KOPT-K1 (cell line): ENCODE results near the gene TMEM123.
A peak's percentile ranks its signal among the peaks of the same experiment; 100 is the strongest.
"Not testable (repeated sequence)": the region's sequence is repeated elsewhere in the genome, so short reads cannot be mapped to it uniquely, and the experiment has no call there.

Experiments
- H3K27ac ChIP-seq: fragments of 200-600 bp; sonication (generic); 2 replicates; pipeline ENCODE4 v1.5.1; 2016; ENCODE audit warnings: antibody characterized with exemption, mild to moderate bottlenecking, low read depth, low read length; ENCODE audit not compliant: poor library complexity, severe bottlenecking
- H3K36me3 ChIP-seq: fragments of 200-600 bp; sonication (generic); 2 replicates; pipeline ENCODE4 v1.5.1; 2017; ENCODE audit warnings: antibody characterized with exemption, mild to moderate bottlenecking, low read length, moderate library complexity; ENCODE audit not compliant: insufficient read depth
- H3K9me3 ChIP-seq: fragments of 200-600 bp; sonication (generic); 2 replicates; pipeline ENCODE4 v1.5.1; 2017; ENCODE audit warnings: antibody characterized with exemption, low read length, mild to moderate bottlenecking; ENCODE audit not compliant: insufficient read depth, poor library complexity, severe bottlenecking

TMEM123 gene

DNA sequence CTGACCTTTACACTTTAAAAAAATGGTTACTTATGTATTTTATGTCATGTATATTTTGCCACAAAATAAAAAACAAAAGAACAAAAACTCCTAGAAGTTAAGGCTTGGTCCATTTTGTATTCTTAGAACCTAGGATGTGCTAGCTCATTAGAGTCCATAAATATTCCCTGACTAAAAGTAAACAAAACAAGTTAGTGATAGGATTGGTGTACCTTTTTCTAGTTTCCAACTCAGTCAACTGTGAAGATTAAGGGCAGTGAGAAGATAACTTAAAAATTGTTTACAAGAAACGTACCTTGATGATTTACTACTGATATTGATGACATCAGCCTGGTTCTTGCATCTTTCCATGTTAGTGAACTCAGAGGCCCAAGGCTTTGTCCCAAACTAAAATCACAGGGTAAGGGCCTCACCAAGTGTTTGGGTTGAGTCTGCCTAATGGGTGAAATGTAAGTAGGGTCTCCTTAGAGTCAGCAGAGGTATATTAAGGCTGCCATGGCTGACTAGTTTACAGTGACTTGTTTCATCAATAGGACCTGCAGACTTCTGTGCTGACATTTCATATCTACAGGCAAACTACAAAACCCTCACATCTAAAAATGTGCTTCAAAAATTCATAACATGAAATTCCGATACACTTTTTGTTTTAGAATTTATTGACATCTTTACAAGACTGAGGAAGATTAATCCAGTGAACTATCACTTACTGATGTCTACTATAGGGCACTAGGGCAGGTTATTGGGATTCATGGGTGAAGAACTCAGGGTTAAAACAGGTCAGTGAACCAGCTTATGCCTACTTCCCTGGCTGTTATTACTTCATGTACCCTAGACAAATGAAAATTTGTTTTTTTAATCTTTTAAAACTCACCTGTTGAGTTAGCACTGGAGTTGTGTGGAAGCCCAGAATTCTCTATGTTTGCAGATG, 4.4 kb downstream of the TMEM123 start:
- peak overlapping the region; percentile 86 for H3K27ac ChIP-seq
- H3K36me3 ChIP-seq: peaks cover 52% of the 10 kb centered on the region

DNA sequence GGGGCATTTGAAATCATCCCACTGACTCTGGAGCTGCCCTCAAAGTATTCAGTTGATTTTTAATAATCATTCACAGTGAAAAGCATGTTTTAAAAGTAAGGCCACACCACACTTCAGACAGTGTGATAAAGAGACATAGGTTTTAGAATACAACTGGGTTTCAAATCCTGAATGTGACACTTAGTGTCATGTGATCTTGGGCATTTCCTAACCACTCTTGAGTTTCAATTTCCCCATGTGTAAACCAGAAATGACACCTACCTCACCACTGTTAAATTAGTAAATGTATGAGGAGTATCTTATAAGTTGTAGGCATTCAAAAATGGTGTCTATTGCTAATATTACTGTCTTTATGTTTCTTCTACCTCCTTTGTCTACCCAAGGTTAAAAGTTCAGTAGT, 5.4 kb downstream of the TMEM123 start:
- Histone ChIP-seq H3K27ac (no peak overlapping the region), H3K9me3 (peaks cover 9% of the 10 kb centered on the region), H3K36me3 (peaks cover 52% of the 10 kb centered on the region)

More for the DNA sequence above, 4.4 kb downstream of the TMEM123 start:
- peaks cover 9% of the 10 kb centered on the region for H3K9me3 ChIP-seq

DNA sequence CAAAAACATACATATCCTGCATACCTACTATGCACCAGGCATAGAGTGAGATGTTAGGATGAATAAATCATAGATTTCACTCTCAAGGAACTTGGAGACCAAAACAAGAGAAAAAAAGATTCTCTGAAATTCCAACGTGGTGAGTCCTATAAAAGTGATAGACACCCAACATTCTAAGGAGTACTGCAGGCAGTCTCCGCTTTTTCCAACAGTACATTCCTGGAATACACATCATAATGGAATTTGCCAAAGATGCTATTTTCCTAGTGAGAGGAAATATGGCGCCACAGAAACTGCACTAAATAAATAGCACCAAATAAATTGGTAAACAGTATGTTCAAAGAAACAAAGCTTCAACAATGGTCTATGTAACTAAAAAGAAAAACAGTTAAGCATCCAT, 6.0 kb downstream of the TMEM123 start:
- peaks cover 52% of the 10 kb centered on the region for H3K36me3 ChIP-seq
- peaks cover 9% of the 10 kb centered on the region for H3K9me3 ChIP-seq
- H3K27ac ChIP-seq: no peak overlapping the region

DNA sequence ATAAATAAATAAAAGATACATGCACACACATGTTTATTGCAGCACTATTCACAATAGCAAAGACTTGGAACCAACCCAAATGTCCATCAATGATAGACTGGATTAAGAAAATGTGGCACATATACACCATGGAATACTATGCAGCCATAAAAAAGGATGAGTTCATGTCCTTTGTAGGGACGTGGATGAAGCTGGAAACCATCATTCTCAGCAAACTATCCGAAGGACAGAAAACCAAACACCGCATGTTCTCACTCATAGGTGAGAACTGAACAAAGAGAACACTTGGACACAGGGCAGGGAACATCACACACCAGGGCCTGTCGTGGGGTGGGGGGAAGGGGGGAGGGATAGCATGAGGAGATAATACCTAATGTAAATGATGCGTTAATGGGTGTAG, 7.9 kb downstream of the TMEM123 start:
- H3K9me3 ChIP-seq, H3K27ac ChIP-seq: not testable (repeated sequence)
- peaks cover 52% of the 10 kb centered on the region for H3K36me3 ChIP-seq

DNA sequence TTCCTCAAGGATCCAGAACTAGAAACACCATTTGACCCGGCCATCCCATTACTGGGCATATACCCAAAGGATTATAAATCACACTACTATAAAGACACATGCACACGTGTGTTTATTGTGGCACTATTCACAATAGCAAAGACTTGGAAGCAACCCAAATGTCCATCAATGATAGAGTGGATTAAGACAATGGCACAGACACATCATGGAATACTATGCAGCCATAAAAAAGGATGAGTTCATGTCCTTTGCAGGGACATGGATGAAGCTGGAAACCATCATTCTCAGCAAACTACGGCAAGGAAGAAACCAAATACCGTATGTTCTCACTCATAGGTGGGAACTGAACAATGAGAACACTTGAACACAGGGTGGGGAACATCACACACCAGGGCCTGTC, 8.4 kb downstream of the TMEM123 start:
- H3K36me3 ChIP-seq: peaks cover 52% of the 10 kb centered on the region
- H3K27ac ChIP-seq, H3K9me3 ChIP-seq: not testable (repeated sequence)

DNA sequence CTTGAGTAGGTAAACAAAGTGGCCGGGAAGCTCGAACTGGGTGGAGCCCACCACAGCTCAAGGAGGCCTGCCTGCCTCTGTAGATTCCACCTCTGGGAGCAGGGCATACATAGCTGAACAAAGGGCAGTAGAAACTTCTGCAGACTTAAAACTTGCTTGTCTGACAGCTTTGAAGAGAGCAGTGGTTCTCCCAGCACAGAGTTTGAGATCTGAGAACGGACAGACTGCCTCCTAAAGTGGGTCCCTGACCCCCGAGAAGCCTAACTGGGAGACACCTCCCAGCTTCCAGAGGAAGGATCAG, 13.6 kb downstream of the TMEM123 start:
- Histone ChIP-seq H3K9me3 (peaks cover 28% of the 10 kb centered on the region), H3K36me3 (peaks cover 52% of the 10 kb centered on the region)
- not testable (repeated sequence) for H3K27ac ChIP-seq

DNA sequence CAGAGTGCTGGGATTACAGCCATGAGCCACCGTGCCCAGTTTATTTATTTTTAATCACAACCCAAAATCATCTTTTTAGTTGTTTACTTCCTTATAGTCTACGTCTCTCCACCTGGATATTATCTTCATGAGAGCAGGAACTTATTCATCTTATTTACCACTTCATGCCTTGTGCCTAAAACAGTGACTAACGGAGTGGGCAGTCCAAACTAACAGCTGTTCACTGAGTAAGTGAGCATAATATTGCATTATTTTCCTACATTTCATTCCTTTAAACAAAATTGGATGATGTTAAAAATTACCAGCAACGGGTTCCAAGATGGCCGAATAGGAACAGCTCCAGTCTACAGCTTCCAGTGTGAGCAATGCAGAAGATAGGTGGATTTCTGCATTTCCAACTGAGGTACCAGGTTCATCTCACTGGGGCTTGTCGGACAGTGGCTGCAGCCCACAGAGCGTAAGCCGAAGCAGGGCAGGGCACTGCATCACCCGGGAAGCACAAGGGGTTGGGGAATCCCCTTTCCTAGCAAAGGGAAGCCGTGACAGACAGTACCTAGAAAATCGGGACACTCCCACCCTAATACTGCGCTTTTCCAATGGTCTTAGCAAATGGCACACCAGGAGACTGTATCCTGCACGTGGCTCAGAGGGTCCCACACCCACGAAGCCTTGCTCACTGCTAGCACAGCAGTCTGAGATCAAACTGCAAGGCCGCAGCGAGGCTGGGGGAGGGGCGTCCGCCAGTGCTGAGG, 14.1 kb downstream of the TMEM123 start:
- H3K9me3 ChIP-seq: peaks cover 33% of the 10 kb centered on the region
- no peak overlapping the region for H3K27ac ChIP-seq
- peaks cover 55% of the 10 kb centered on the region for H3K36me3 ChIP-seq

DNA sequence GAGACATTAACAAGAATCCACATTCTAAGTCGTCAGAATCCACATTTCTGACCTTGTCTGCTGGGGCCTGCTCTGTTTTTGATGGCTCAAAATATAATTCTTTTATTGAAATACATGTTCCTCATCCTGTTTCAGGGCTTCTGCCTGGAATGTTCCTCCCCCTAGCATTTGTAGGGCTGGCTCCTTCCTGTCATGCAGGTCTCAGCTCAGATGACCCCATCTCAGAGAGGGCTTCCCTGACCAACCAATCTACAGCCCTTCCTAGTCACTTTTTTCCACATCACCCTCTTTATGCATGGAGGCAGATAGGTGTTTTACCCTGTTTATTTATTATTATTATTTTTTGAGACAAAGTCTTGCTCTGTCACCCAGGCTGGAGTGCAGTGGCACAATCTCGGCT, 14.8 kb downstream of the TMEM123 start:
- Histone ChIP-seq H3K9me3 (peaks cover 41% of the 10 kb centered on the region), H3K27ac (no peak overlapping the region), H3K36me3 (peaks cover 62% of the 10 kb centered on the region)

DNA sequence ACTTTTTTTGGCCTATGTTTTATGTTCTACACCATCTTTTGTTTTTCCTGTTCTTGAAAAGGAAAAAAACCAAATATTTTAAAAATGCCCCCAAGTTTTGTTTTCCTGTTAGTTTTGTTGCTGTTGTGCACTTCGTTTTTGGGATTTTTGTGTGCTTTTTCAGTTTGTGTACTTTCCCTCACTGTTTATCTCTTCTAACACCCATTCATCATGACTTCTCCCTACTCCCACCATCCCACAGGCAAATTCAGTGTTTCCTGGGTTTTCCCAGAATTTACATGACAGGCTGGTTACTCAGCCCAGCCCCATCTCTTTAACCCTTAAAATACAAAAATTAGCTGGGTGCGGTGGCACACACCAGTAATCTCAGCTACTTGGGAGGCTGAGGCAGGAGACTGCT, 15.6 kb downstream of the TMEM123 start:
- Histone ChIP-seq H3K9me3 (peaks cover 48% of the 10 kb centered on the region), H3K36me3 (peaks cover 70% of the 10 kb centered on the region), H3K27ac (no peak overlapping the region)

DNA sequence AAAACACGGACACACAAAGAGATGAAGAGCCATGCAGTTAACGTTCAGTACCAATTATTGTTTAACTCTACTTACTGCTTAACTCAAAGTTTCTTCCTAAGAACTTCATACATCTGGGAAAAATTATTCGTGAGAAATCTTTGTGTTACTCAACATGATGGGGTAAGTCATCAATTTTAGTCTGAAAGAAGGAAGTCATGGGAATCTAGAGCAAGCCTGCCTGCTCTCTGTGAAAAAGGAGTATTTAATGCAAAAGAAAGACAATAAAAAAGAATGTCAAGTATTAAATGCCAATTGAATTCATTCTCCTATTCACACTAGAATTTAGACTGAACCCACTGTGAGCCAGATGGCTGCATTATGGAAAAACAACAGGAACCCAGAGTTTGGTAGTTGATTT, 16.0 kb downstream of the TMEM123 start:
- Histone ChIP-seq H3K36me3 (peaks cover 74% of the 10 kb centered on the region), H3K9me3 (peaks cover 52% of the 10 kb centered on the region), H3K27ac (no peak overlapping the region)

DNA sequence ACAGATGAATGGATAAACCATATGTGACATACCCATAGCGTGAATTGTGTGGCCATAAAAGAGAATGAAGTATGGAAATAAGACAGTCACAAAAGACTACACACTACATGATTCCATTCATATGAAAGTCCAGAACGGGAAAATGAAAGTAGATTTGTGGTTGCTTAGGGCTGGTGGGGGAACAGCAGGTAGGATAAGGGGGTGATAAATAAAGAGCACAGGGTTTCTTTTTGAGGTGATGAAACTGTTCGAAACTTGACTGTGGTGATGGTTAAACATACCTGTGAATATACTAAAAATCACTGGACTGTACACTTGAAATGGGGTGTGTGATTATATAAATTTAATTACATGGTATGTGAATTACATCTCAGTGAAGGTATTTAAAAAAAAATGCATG, 16.9 kb downstream of the TMEM123 start:
- Histone ChIP-seq H3K36me3 (peaks cover 78% of the 10 kb centered on the region), H3K9me3 (peaks cover 53% of the 10 kb centered on the region), H3K27ac (no peak overlapping the region)

DNA sequence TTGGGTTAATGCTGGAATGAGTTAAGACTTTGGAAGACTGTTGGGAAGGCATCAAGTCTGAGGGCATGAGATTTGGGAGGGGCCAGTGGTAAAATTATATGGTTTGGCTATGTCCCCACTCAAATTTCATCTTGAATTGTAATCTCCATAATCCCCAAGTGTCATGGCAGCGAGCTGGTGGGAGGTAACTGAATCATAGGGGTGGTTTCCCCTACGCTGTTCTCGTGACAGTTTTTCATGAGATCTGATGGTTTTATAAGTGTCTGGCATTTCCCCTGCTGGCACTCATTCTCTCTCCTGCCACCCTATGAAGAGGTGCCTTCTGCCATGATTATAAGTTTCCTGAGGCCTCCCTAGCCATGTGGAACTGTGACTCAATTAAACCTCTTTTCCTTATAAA, 19.0 kb downstream of the TMEM123 start:
- H3K9me3 ChIP-seq: peaks cover 53% of the 10 kb centered on the region

DNA sequence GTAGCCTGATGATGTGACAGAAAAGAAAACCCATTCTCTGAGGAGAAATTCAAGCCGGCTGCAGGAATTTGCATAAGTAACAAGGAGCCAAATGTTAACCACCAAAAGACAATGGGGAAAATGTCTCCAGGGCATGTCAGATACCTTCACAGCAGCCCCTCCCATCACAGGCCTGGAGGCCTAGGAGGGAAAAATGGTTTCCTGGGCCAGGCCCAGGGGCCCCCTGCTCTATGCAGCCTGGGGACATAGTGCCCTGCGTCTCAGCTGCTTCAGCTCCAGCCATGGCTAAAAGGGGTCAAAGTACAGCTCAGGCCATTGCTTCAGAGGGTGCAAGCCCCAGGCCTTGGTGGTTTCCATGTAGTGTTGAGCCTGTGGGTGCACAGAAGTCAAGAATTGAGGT, 20.0 kb downstream of the TMEM123 start:
- peaks cover 84% of the 10 kb centered on the region for H3K36me3 ChIP-seq
- not testable (repeated sequence) for H3K27ac ChIP-seq
- H3K9me3 ChIP-seq: peaks cover 53% of the 10 kb centered on the region

More for the DNA sequence above, 19.0 kb downstream of the TMEM123 start:
- H3K36me3 ChIP-seq: peaks cover 92% of the 10 kb centered on the region
- H3K27ac ChIP-seq: not testable (repeated sequence)

DNA sequence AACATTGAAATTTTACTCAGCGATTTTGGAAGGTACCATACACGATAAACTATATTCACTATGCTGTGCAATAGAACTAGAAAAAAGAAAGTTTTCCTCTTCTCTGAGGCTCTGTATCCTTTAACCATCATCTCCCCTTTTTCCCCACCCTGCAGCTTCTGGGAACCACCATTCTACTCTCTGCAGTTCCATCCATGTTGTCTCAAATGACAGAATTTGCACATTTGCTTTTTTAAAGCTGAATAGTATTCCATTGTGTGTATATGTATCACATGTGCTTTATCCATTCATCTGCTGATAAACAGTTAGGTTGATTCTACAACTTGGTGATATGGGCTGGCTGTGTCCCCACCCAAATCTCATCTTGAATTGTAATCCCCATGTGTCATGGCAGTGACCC, 21.2 kb downstream of the TMEM123 start:
- Histone ChIP-seq H3K27ac (no peak overlapping the region), H3K36me3 (peaks cover 84% of the 10 kb centered on the region), H3K9me3 (peaks cover 45% of the 10 kb centered on the region)

DNA sequence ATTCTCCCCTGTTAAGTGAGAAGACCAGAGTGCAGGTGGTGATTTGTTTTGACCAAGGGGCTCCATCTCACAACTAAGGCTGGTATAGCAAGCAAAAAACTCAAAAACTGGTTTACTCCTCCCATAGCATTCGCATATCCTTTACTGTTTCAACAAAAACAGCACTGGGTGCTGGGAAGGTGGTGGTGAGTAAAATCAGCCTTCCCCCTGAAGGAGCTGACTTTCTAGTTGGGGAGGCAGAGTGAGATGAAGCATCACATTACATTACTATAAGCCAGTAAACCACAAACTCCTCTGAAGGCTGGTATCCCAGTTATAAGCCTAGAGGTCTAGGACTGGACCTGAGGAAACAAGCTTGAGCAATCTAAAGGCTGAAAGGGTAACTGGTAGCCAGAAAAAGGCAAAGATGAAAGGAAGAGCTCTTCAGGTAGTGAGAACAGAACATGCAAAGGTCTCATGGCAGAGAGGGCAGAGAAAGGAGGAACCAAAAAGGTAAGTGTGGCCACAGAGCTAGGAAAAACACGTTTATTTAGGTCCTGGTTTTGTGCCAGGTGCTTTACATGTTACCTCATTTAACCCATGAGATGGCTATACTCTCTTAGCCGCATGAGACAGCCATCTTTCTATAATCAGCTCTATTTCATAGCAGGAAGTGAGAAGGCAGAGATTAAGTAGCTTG, 22.3 kb downstream of the TMEM123 start:
- Histone ChIP-seq H3K36me3 (peaks cover 83% of the 10 kb centered on the region), H3K9me3 (peaks cover 38% of the 10 kb centered on the region), H3K27ac (peak overlapping the region; percentile 16)
